WTC11 (cell line): Measurements from ENCODE around the gene THSD4. TPM values are rescaled to one million over a fixed set of nuclear protein-coding genes. Genes with fewer than 3 reads are reported as not detected.

ENCODE experiments used
- ATAC-seq: fragments of 200-7000 bp; cut with Tn5 transposase; 2 replicates; pipeline ENCODE4 v1.10.0; 2021; ENCODE audit warnings: mild to moderate bottlenecking, moderate library complexity
- CTCF ChIA-PET: fragments of 300-600 bp; sonication (Branson Sonifier 250); formaldehyde crosslinking; loops from one replicate; lab custom pipeline; 2021; ENCODE audit warnings: antibody characterized with exemption; lab: Charles Lee
- POLR2A ChIA-PET: fragments of 350-600 bp; sonication (Branson Sonifier 250); formaldehyde crosslinking; loops from one replicate; lab custom pipeline; 2021; ENCODE audit warnings: antibody characterized with exemption; lab: Charles Lee
- DNase-seq: peaks from one replicate; pipeline ENCODE4 v3.0.0; 2021; ENCODE audit warnings: low spot score
- H3K27ac Mint-ChIP-seq: 2 replicates; pipeline ENCODE4 v1.8.0; 2021; ENCODE audit warnings: mixed read lengths
- H3K27me3 Mint-ChIP-seq: 2 replicates; pipeline ENCODE4 v1.8.0; 2021; ENCODE audit warnings: low read depth, mild to moderate bottlenecking, moderate library complexity, mixed read lengths
- H3K36me3 Mint-ChIP-seq: 2 replicates; pipeline ENCODE4 v1.8.0; 2021; ENCODE audit warnings: mixed read lengths
- H3K4me1 Mint-ChIP-seq: 2 replicates; pipeline ENCODE4 v1.8.0; 2022; ENCODE audit warnings: mixed read lengths
- H3K4me3 Mint-ChIP-seq: 2 replicates; pipeline ENCODE4 v1.8.0; 2021; ENCODE audit warnings: mild to moderate bottlenecking, moderate library complexity, mixed read lengths
- H3K9me3 Mint-ChIP-seq: 2 replicates; pipeline ENCODE4 v1.8.0; 2021; ENCODE audit warnings: mixed read lengths
- GTF2I ChIP-seq: fragments of 250-450 bp; sonication (Bioruptor Pico); conservative IDR thresholded peaks from 2 replicates; pipeline ENCODE4 v1.4.0; 2021; ENCODE audit warnings: mild to moderate bottlenecking
- NFATC4 ChIP-seq: fragments of 250-450 bp; sonication (Bioruptor Pico); IDR thresholded peaks from 2 replicates; pipeline ENCODE4 v1.9.0; 2021; ENCODE audit warnings: mild to moderate bottlenecking
- NR1H2 ChIP-seq: sonication (generic); formaldehyde crosslinking; IDR thresholded peaks from 2 replicates; pipeline ENCODE4 v1.9.0; 2021; ENCODE audit warnings: mild to moderate bottlenecking, moderate library complexity, missing genetic modification reagents
- NR3C1 ChIP-seq: sonication (generic); formaldehyde crosslinking; conservative IDR thresholded peaks from 2 replicates; pipeline ENCODE4 v1.8.1; 2023; ENCODE audit warnings: low read depth, mild to moderate bottlenecking, missing genetic modification reagents
- SMAD4 ChIP-seq: sonication (generic); formaldehyde crosslinking; IDR thresholded peaks from 2 replicates; pipeline ENCODE4 v1.8.0; 2022; ENCODE audit warnings: mild to moderate bottlenecking, missing genetic modification reagents
- TCF7 ChIP-seq: sonication (generic); formaldehyde crosslinking; IDR thresholded peaks from 2 replicates; pipeline ENCODE4 v1.8.0; 2022; ENCODE audit warnings: mild to moderate bottlenecking, low read depth, missing genetic modification reagents, moderate library complexity
- ZNF219 ChIP-seq: sonication (generic); formaldehyde crosslinking; IDR thresholded peaks from 2 replicates; pipeline ENCODE4 v1.8.0; 2023; ENCODE audit warnings: missing genetic modification reagents, mild to moderate bottlenecking, borderline replicate concordance
- ZNF232 ChIP-seq: sonication (generic); formaldehyde crosslinking; IDR thresholded peaks from 2 replicates; pipeline ENCODE4 v1.8.0; 2022; ENCODE audit warnings: mild to moderate bottlenecking, missing genetic modification reagents
- ZNF317 ChIP-seq: sonication (generic); formaldehyde crosslinking; IDR thresholded peaks from 2 replicates; pipeline ENCODE4 v1.8.1; 2023; ENCODE audit warnings: low read depth, mild to moderate bottlenecking, moderate library complexity, missing genetic modification reagents, borderline replicate concordance
- ZNF671 ChIP-seq: fragments of 250-450 bp; sonication (Bioruptor Pico); IDR thresholded peaks from 2 replicates; pipeline ENCODE4 v1.8.0; 2021; ENCODE audit warnings: mild to moderate bottlenecking
- total RNA-seq: library from RNA; stranded (reverse); gene quantifications from 3 replicates; pipeline ENCODE4 v1.2.3, GENCODE V29; 2021
- TF ChIP-seq, protein P1 (sequence below): fragments of 250-450 bp; sonication (Bioruptor Pico); IDR thresholded peaks from 2 replicates; pipeline ENCODE4 v1.8.0; 2021; ENCODE audit warnings: mild to moderate bottlenecking
- TF ChIP-seq, protein P2 (sequence below): sonication (generic); formaldehyde crosslinking; IDR thresholded peaks from 2 replicates; pipeline ENCODE4 v1.8.0; 2023; ENCODE audit warnings: mild to moderate bottlenecking, missing genetic modification reagents
- TF ChIP-seq, protein P3 (sequence below): sonication (generic); formaldehyde crosslinking; IDR thresholded peaks from 2 replicates; pipeline ENCODE4 v1.8.0; 2023; ENCODE audit warnings: missing genetic modification reagents
- TF ChIP-seq, protein P4 (sequence below): sonication (generic); formaldehyde crosslinking; IDR thresholded peaks from 2 replicates; pipeline ENCODE4 v1.8.1; 2022; ENCODE audit warnings: missing genetic modification reagents, borderline replicate concordance
- TF ChIP-seq, protein P5 (sequence below): fragments of 250-450 bp; sonication (Bioruptor Pico); IDR thresholded peaks from 2 replicates; pipeline ENCODE4 v1.9.0; 2021; ENCODE audit warnings: mild to moderate bottlenecking, borderline replicate concordance
- TF ChIP-seq, protein P6 (sequence below): fragments of 250-450 bp; sonication (Bioruptor Pico); IDR thresholded peaks from 2 replicates; pipeline ENCODE4 v1.9.0; 2021; ENCODE audit warnings: mild to moderate bottlenecking
- TF ChIP-seq, protein P7 (sequence below): fragments of 200-600 bp; IDR thresholded peaks from 2 replicates; pipeline ENCODE4 v1.8.0; 2022; ENCODE audit warnings: antibody characterized with exemption

Gene THSD4
- total RNA-seq, 1 experiment from 2014 or later = 7.8 TPM

DNA sequence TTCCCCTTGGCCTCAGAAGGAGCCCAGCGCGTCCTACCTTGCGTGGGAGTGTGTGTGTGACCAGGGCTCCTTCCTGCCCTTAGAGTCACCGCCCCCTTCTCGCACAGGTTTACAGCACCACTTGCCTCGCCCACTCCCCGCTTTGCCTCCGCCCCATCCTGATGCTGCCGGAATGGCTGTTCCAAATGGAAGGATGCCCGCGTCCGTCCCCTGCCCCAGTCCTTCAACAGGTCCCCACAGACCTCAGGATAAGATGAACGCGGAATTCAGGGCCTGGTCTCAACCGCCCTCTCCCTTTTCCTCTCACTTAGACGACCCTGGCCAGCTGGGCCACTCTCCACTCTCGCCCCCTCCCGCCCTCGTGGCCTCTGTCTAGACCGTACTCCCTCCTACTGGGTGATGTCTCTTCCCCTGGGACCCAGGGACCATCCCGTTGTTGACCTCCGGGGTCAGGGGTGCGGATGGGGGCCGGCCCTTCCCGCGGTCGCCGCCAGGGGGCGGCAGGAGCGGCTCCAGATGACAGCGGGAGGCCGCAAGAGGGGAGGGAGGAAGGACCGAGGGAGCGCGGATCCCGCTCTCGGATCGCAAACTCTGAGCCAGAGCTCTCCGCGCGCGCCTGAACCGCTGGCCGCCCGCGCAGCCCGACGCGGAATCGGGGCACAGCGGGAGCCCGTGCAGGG, at the start of gene THSD4 (continued):
- TF ChIP-seq, protein P1, sequence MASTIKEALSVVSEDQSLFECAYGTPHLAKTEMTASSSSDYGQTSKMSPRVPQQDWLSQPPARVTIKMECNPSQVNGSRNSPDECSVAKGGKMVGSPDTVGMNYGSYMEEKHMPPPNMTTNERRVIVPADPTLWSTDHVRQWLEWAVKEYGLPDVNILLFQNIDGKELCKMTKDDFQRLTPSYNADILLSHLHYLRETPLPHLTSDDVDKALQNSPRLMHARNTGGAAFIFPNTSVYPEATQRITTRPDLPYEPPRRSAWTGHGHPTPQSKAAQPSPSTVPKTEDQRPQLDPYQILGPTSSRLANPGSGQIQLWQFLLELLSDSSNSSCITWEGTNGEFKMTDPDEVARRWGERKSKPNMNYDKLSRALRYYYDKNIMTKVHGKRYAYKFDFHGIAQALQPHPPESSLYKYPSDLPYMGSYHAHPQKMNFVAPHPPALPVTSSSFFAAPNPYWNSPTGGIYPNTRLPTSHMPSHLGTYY (CRISPR knock-in tag) = no peak
- TF ChIP-seq, protein P2, sequence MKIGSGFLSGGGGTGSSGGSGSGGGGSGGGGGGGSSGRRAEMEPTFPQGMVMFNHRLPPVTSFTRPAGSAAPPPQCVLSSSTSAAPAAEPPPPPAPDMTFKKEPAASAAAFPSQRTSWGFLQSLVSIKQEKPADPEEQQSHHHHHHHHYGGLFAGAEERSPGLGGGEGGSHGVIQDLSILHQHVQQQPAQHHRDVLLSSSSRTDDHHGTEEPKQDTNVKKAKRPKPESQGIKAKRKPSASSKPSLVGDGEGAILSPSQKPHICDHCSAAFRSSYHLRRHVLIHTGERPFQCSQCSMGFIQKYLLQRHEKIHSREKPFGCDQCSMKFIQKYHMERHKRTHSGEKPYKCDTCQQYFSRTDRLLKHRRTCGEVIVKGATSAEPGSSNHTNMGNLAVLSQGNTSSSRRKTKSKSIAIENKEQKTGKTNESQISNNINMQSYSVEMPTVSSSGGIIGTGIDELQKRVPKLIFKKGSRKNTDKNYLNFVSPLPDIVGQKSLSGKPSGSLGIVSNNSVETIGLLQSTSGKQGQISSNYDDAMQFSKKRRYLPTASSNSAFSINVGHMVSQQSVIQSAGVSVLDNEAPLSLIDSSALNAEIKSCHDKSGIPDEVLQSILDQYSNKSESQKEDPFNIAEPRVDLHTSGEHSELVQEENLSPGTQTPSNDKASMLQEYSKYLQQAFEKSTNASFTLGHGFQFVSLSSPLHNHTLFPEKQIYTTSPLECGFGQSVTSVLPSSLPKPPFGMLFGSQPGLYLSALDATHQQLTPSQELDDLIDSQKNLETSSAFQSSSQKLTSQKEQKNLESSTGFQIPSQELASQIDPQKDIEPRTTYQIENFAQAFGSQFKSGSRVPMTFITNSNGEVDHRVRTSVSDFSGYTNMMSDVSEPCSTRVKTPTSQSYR (CRISPR knock-in tag) = no peak
- TF ChIP-seq, protein P3, sequence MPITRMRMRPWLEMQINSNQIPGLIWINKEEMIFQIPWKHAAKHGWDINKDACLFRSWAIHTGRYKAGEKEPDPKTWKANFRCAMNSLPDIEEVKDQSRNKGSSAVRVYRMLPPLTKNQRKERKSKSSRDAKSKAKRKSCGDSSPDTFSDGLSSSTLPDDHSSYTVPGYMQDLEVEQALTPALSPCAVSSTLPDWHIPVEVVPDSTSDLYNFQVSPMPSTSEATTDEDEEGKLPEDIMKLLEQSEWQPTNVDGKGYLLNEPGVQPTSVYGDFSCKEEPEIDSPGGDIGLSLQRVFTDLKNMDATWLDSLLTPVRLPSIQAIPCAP (CRISPR knock-in tag) = no peak
- TF ChIP-seq NR1H2 (CRISPR knock-in tag) (no peak), GTF2I (CRISPR knock-in tag) (no peak), ZNF232 (CRISPR knock-in tag) (no peak), ZNF671 (CRISPR knock-in tag) (no peak)
- TF ChIP-seq, protein P4, sequence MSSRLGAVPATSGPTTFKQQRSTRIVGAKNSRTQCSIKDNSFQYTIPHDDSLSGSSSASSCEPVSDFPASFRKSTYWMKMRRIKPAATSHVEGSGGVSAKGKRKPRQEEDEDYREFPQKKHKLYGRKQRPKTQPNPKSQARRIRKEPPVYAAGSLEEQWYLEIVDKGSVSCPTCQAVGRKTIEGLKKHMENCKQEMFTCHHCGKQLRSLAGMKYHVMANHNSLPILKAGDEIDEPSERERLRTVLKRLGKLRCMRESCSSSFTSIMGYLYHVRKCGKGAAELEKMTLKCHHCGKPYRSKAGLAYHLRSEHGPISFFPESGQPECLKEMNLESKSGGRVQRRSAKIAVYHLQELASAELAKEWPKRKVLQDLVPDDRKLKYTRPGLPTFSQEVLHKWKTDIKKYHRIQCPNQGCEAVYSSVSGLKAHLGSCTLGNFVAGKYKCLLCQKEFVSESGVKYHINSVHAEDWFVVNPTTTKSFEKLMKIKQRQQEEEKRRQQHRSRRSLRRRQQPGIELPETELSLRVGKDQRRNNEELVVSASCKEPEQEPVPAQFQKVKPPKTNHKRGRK (CRISPR knock-in tag) = no peak
- TF ChIP-seq, protein P5, sequence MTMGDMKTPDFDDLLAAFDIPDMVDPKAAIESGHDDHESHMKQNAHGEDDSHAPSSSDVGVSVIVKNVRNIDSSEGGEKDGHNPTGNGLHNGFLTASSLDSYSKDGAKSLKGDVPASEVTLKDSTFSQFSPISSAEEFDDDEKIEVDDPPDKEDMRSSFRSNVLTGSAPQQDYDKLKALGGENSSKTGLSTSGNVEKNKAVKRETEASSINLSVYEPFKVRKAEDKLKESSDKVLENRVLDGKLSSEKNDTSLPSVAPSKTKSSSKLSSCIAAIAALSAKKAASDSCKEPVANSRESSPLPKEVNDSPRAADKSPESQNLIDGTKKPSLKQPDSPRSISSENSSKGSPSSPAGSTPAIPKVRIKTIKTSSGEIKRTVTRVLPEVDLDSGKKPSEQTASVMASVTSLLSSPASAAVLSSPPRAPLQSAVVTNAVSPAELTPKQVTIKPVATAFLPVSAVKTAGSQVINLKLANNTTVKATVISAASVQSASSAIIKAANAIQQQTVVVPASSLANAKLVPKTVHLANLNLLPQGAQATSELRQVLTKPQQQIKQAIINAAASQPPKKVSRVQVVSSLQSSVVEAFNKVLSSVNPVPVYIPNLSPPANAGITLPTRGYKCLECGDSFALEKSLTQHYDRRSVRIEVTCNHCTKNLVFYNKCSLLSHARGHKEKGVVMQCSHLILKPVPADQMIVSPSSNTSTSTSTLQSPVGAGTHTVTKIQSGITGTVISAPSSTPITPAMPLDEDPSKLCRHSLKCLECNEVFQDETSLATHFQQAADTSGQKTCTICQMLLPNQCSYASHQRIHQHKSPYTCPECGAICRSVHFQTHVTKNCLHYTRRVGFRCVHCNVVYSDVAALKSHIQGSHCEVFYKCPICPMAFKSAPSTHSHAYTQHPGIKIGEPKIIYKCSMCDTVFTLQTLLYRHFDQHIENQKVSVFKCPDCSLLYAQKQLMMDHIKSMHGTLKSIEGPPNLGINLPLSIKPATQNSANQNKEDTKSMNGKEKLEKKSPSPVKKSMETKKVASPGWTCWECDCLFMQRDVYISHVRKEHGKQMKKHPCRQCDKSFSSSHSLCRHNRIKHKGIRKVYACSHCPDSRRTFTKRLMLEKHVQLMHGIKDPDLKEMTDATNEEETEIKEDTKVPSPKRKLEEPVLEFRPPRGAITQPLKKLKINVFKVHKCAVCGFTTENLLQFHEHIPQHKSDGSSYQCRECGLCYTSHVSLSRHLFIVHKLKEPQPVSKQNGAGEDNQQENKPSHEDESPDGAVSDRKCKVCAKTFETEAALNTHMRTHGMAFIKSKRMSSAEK (CRISPR knock-in tag) = no peak
- TF ChIP-seq, all 79 proteins: peak for 19

DNA sequence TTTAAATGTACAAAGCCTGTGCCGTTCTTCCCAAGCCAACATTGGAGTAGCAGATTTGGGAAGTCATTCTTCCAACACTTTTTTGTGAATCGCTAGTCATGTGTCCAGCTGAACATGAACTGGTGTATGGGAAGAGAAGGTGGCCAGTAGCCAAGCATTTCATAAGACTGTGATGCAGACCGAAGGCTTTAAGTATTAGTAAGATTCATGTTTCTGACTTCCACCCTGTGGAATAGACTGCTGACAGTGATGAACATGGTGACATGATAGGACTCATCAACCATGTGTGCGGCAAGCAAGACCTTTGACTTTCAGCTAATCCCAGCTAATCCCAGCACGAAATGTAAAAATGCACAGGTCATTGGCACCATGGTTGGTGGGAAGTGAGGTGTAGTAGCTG, 48.3 kb upstream of the THSD4 start:
- Mint-ChIP-seq H3K9me3 (peaks cover 4% of the 10 kb centered on the region; the same call in 1 of the 2 replicates), H3K36me3 (no peaks in the 10 kb centered on the region), H3K4me1 (no peaks in the 10 kb centered on the region), H3K27ac (no peak overlapping the region), H3K27me3 (no peaks in the 10 kb centered on the region), H3K4me3 (no peak overlapping the region)
- ATAC-seq (no peak), DNase-seq (no peak)
- ChIA-PET CTCF (no interaction called here), POLR2A (no interaction called here)
- TF ChIP-seq, protein P6, sequence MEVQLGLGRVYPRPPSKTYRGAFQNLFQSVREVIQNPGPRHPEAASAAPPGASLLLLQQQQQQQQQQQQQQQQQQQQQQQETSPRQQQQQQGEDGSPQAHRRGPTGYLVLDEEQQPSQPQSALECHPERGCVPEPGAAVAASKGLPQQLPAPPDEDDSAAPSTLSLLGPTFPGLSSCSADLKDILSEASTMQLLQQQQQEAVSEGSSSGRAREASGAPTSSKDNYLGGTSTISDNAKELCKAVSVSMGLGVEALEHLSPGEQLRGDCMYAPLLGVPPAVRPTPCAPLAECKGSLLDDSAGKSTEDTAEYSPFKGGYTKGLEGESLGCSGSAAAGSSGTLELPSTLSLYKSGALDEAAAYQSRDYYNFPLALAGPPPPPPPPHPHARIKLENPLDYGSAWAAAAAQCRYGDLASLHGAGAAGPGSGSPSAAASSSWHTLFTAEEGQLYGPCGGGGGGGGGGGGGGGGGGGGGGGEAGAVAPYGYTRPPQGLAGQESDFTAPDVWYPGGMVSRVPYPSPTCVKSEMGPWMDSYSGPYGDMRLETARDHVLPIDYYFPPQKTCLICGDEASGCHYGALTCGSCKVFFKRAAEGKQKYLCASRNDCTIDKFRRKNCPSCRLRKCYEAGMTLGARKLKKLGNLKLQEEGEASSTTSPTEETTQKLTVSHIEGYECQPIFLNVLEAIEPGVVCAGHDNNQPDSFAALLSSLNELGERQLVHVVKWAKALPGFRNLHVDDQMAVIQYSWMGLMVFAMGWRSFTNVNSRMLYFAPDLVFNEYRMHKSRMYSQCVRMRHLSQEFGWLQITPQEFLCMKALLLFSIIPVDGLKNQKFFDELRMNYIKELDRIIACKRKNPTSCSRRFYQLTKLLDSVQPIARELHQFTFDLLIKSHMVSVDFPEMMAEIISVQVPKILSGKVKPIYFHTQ (CRISPR knock-in tag) = no peak
- no peak for TF ChIP-seq ZNF317
- TF ChIP-seq SMAD4 (CRISPR knock-in tag) = no peak
- TF ChIP-seq TCF7 (CRISPR knock-in tag) = no peak
- TF ChIP-seq NFATC4 (CRISPR knock-in tag) = no peak
- TF ChIP-seq, protein P7, sequence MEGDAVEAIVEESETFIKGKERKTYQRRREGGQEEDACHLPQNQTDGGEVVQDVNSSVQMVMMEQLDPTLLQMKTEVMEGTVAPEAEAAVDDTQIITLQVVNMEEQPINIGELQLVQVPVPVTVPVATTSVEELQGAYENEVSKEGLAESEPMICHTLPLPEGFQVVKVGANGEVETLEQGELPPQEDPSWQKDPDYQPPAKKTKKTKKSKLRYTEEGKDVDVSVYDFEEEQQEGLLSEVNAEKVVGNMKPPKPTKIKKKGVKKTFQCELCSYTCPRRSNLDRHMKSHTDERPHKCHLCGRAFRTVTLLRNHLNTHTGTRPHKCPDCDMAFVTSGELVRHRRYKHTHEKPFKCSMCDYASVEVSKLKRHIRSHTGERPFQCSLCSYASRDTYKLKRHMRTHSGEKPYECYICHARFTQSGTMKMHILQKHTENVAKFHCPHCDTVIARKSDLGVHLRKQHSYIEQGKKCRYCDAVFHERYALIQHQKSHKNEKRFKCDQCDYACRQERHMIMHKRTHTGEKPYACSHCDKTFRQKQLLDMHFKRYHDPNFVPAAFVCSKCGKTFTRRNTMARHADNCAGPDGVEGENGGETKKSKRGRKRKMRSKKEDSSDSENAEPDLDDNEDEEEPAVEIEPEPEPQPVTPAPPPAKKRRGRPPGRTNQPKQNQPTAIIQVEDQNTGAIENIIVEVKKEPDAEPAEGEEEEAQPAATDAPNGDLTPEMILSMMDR = no peak
- TF ChIP-seq, protein P1 (CRISPR knock-in tag) = no peak
- no peak for TF ChIP-seq NR3C1 (CRISPR knock-in tag)
- no peak for TF ChIP-seq ZNF219 (CRISPR knock-in tag)
